Neuronal stem cell (in vitro differentiated cells): ENCODE data around the gene TMEM203.
A peak's percentile ranks its signal among the peaks of the same experiment; 100 is the strongest.

Experiments used
- DNase-seq: peaks from one replicate; pipeline ENCODE4 v3.0.0-alpha.2; 2013; ENCODE audit warnings: low spot score
- H2AFZ ChIP-seq: one replicate; pipeline ENCODE4 v1.6.1; 2013; ENCODE audit warnings: mild to moderate bottlenecking, low read length, inconsistent platforms
- H2AK5ac ChIP-seq: 2 replicates; pipeline ENCODE4 v1.6.1; 2013; ENCODE audit warnings: low read depth, mild to moderate bottlenecking, inconsistent platforms, low read length, moderate library complexity, mixed read lengths
- H2BK120ac ChIP-seq: 2 replicates; pipeline ENCODE4 v1.6.1; 2013; ENCODE audit warnings: low read depth, mild to moderate bottlenecking, inconsistent platforms, low read length, moderate library complexity, mixed read lengths
- H2BK12ac ChIP-seq: one replicate; pipeline ENCODE4 v1.6.1; 2013; ENCODE audit warnings: low read length, inconsistent platforms
- H2BK15ac ChIP-seq: 2 replicates; pipeline ENCODE4 v1.6.1; 2013; ENCODE audit warnings: mild to moderate bottlenecking, low read length, inconsistent platforms, mixed read lengths
- H2BK5ac ChIP-seq: one replicate; pipeline ENCODE4 v1.6.1; 2013; ENCODE audit warnings: inconsistent platforms, mild to moderate bottlenecking, low read length, moderate library complexity
- H3K14ac ChIP-seq: one replicate; pipeline ENCODE4 v1.6.1; 2013; ENCODE audit warnings: low read length, inconsistent platforms
- H3K18ac ChIP-seq: 2 replicates; pipeline ENCODE4 v1.6.1; 2013; ENCODE audit warnings: low read length, inconsistent platforms
- H3K23ac ChIP-seq: 2 replicates; pipeline ENCODE4 v1.6.1; 2013; ENCODE audit warnings: low read depth, mild to moderate bottlenecking, mixed read lengths, low read length, inconsistent platforms; ENCODE audit not compliant: poor library complexity
- H3K27ac ChIP-seq: replicated peaks from 3 replicates; pipeline ENCODE4 v1.5.1; 2013; ENCODE audit warnings: low read length, inconsistent platforms
- H3K27me3 ChIP-seq, 3 experiments: 2 replicates each; pipeline ENCODE4 v1.6.1; 2013; ENCODE audit warnings: low read length in 3 of 3, mild to moderate bottlenecking in 2 of 3, inconsistent platforms in 1 of 3, low read depth in 1 of 3, mixed read lengths in 1 of 3, moderate library complexity in 1 of 3; ENCODE audit not compliant: control insufficient read depth in 3 of 3, insufficient read depth in 3 of 3
- H3K36me3 ChIP-seq, 2 donors: replicated peaks in 1 of 2; 2 replicates each; pipeline ENCODE4 v1.6.1; 2013; ENCODE audit warnings: low read length in 2 of 2; ENCODE audit not compliant: control insufficient read depth in 2 of 2, insufficient read depth in 2 of 2
- H3K4ac ChIP-seq: 2 replicates; pipeline ENCODE4 v1.6.1; 2013; ENCODE audit warnings: inconsistent platforms, mild to moderate bottlenecking, low read length, moderate library complexity
- H3K4me1 ChIP-seq, 2 donors: 1 replicate in 1 of 2; 2 replicates in 1 of 2; pipeline ENCODE4 v1.6.1; 2013; ENCODE audit warnings: low read length in 2 of 2, low read depth in 1 of 2; ENCODE audit not compliant: control insufficient read depth in 2 of 2, insufficient read depth in 1 of 2
- H3K4me2 ChIP-seq: one replicate; pipeline ENCODE4 v1.6.1; 2013; ENCODE audit warnings: mild to moderate bottlenecking, low read length, inconsistent platforms; ENCODE audit not compliant: insufficient read depth, poor library complexity, severe bottlenecking
- H3K4me3 ChIP-seq, 2 donors: 2 replicates each; pipeline ENCODE4 v1.5.1; 2013; ENCODE audit warnings: low read length in 2 of 2, mild to moderate bottlenecking in 2 of 2, inconsistent platforms in 1 of 2, moderate library complexity in 1 of 2
- H3K79me1 ChIP-seq: one replicate; pipeline ENCODE4 v1.6.1; 2013; ENCODE audit warnings: low read depth, mild to moderate bottlenecking, inconsistent platforms, low read length, moderate library complexity
- H3K9ac ChIP-seq: one replicate; pipeline ENCODE4 v1.6.1; 2013; ENCODE audit warnings: mild to moderate bottlenecking, low read depth, low read length, inconsistent platforms; ENCODE audit not compliant: poor library complexity
- H3K9me3 ChIP-seq, 2 donors: replicated peaks in 1 of 2; 2 replicates each; pipeline versions ENCODE3 to v1.6.1; 2013; ENCODE audit warnings: low read length in 2 of 2, mild to moderate bottlenecking in 2 of 2, inconsistent platforms in 1 of 2, low read depth in 1 of 2, mixed read lengths in 1 of 2, moderate library complexity in 1 of 2; ENCODE audit not compliant: control insufficient read depth in 2 of 2, insufficient read depth in 1 of 2
- H4K8ac ChIP-seq: one replicate; pipeline ENCODE4 v1.6.1; 2013; ENCODE audit warnings: low read depth, mild to moderate bottlenecking, inconsistent platforms, low read length, moderate library complexity
- H4K91ac ChIP-seq: one replicate; pipeline ENCODE4 v1.6.1; 2013; ENCODE audit warnings: low read length, low read depth, mild to moderate bottlenecking, inconsistent platforms; ENCODE audit not compliant: poor library complexity
- WGBS, 2 donors: extraction: QIAGEN DNeasy Blood & Tissue Kit; methylation state at CpG; one replicate each; pipeline ENCODE4 v1.1.7; 2013; ENCODE audit warnings: missing lambda C conversion rate in 2 of 2, mixed read lengths in 1 of 2; ENCODE audit not compliant: insufficient read length in 2 of 2, insufficient replicate concordance in 1 of 2; ENCODE audit errors: extremely low coverage in 2 of 2; 5-methylcytosine and 5-hydroxymethylcytosine counted together

TMEM203 gene

GRCh38 chr9:137201205-137201868, 4.1 kb downstream of the TMEM203 start:
- Histone ChIP-seq H4K91ac (no peak overlapping the region), H3K4me1 (peaks cover 21 to 36% of the 10 kb centered on the region in 2 donors), H3K36me3 (peaks cover 3 to 13% of the 10 kb centered on the region in 2 donors), H3K4me2 (peak overlapping the region; percentile 94), H3K79me1 (peaks cover 18% of the 10 kb centered on the region), H3K9ac (peak overlapping the region; percentile 100), H3K14ac (peak overlapping the region; percentile 63), H2BK120ac (no peak overlapping the region), H3K27me3 (no peaks in the 10 kb centered on the region), H3K27ac (peak overlapping the region; percentile 43), H2BK12ac (no peak overlapping the region), H3K23ac (peak overlapping the region; percentile 92), H3K4ac (peak overlapping the region; percentile 89), H3K4me3 (peak overlapping the region; percentile 71 to 95), H2BK15ac (no peak overlapping the region), H4K8ac (no peak overlapping the region), H2BK5ac (peak overlapping the region; percentile 87), H2AK5ac (peak overlapping the region; percentile 19), H3K18ac (peak overlapping the region; percentile 97), H3K9me3 (no peaks in the 10 kb centered on the region), H2AFZ (peak overlapping the region; percentile 81)
- WGBS, 2 donors = no CpG with 5 or more reads among the region's 23 CpGs
- DNase-seq = no peak

- Histone ChIP-seq H2AFZ (peak within 1 kb of the TSS; percentile 81), H3K36me3 (peaks cover 3 to 13% of the 10 kb centered on the region in 2 donors), H3K9ac (peak within 1 kb of the TSS; percentile 100), H3K18ac (peak within 1 kb of the TSS; percentile 97), H3K4me1 (peaks cover 18 to 36% of the 10 kb centered on the region in 2 donors), H3K14ac (peak within 1 kb of the TSS; percentile 63), H3K4me3 (peak within 1 kb of the TSS; percentile 71 to 95), H3K4ac (peak within 1 kb of the TSS; percentile 89), H2AK5ac (peak within 1 kb of the TSS; percentile 19), H2BK5ac (peak within 1 kb of the TSS; percentile 87), H3K9me3 (no peaks in the 10 kb centered on the region), H3K4me2 (peak within 1 kb of the TSS; percentile 94), H3K27me3 (no peaks in the 10 kb centered on the region), H3K23ac (peak within 1 kb of the TSS; percentile 92), H2BK15ac (no peak within 1 kb of the TSS), H3K27ac (peak within 1 kb of the TSS; percentile 43), H4K8ac (no peak within 1 kb of the TSS), H4K91ac (no peak within 1 kb of the TSS), H2BK120ac (no peak within 1 kb of the TSS), H2BK12ac (no peak within 1 kb of the TSS), H3K79me1 (peaks cover 19% of the 10 kb centered on the region)
- WGBS, 2 donors = no CpG with 5 or more reads among the region's 118 CpGs
- peak; percentile 98 for DNase-seq
Measured at GRCh38 chr9:137200311-137201204, 4.9 kb downstream of the TMEM203 start, which contains the start of gene TPRN. Gene TPRN (minus strand): TSS chr9:137200741. CDS start chr9:137200711, 30 bp downstream.

- Histone ChIP-seq H3K4me2 (peak overlapping the region; percentile 91), H3K18ac (peak overlapping the region; percentile 17), H2AFZ (no peak overlapping the region), H4K8ac (no peak overlapping the region), H2BK15ac (no peak overlapping the region), H3K4ac (peak overlapping the region; percentile 37), H3K9ac (peak overlapping the region; percentile 70), H3K23ac (peak overlapping the region; percentile 55), H3K9me3 (no peaks in the 10 kb centered on the region), H2BK5ac (peak overlapping the region; percentile 71), H4K91ac (no peak overlapping the region), H3K4me3 (peak overlapping the region; percentile 71 to 75), H3K27ac (no peak overlapping the region), H3K4me1 (peaks cover 20 to 32% of the 10 kb centered on the region in 2 donors), H3K14ac (peak overlapping the region; percentile 56), H3K27me3 (no peaks in the 10 kb centered on the region), H2BK12ac (peak overlapping the region; percentile 58), H2AK5ac (no peak overlapping the region), H2BK120ac (no peak overlapping the region), H3K36me3 (peaks cover 3 to 13% of the 10 kb centered on the region in 2 donors), H3K79me1 (peaks cover 19% of the 10 kb centered on the region)
- WGBS, 2 donors = no CpG with 5 or more reads among the region's 51 CpGs
- no peak for DNase-seq
Measured at GRCh38 chr9:137199411-137200121, 5.9 kb downstream of the TMEM203 start.
